Natural killer cell (primary cell): Measurements from ENCODE around the gene SPRY1. TPM values are rescaled to one million over a fixed set of nuclear protein-coding genes. Genes with fewer than 3 reads are reported as not detected.

Experiments used
- ATAC-seq, 3 donors: fragments of 150-1000 bp in 2 of 3; fragments of 200-7000 bp in 1 of 3; cut with Tn5 transposase; 1 replicate in 1 of 3; 2 replicates in 2 of 3; pipeline ENCODE4 v1.10.0; 2021; ENCODE audit warnings: mild to moderate bottlenecking in 2 of 3, moderate library complexity in 2 of 3
- DNase-seq, 2 donors: peaks; one replicate each; pipeline versions ENCODE4 v3.0.0 to v3.0.0-alpha.2; 2013 to 2021; ENCODE audit warnings: mixed read lengths in 1 of 2
- H3K27ac ChIP-seq: one replicate; pipeline ENCODE4 v1.5.1; 2013; ENCODE audit warnings: mild to moderate bottlenecking, low read length
- H3K27me3 ChIP-seq: one replicate; pipeline ENCODE4 v1.6.1; 2013; ENCODE audit warnings: low read length; ENCODE audit not compliant: control insufficient read depth, insufficient read depth
- H3K36me3 ChIP-seq: one replicate; pipeline ENCODE4 v1.6.1; 2013; ENCODE audit warnings: low read length; ENCODE audit not compliant: control insufficient read depth, insufficient read depth
- H3K4me1 ChIP-seq: one replicate; pipeline ENCODE4 v1.6.1; 2013; ENCODE audit warnings: low read length; ENCODE audit not compliant: control insufficient read depth, insufficient read depth
- H3K4me3 ChIP-seq: one replicate; pipeline ENCODE4 v1.5.1; 2013; ENCODE audit warnings: low read length
- H3K9me3 ChIP-seq: one replicate; pipeline ENCODE4 v1.6.1; 2013; ENCODE audit warnings: low read length; ENCODE audit not compliant: control insufficient read depth, insufficient read depth
- H3K27ac Mint-ChIP-seq, 2 donors: one replicate each; pipeline ENCODE4 v1.8.0; 2022; ENCODE audit warnings: mild to moderate bottlenecking in 2 of 2, mixed read lengths in 2 of 2, moderate library complexity in 1 of 2
- H3K27me3 Mint-ChIP-seq, 2 donors: one replicate each; pipeline ENCODE4 v1.8.0; 2022; ENCODE audit warnings: low read depth in 2 of 2, mixed read lengths in 2 of 2
- H3K36me3 Mint-ChIP-seq: one replicate; pipeline ENCODE4 v1.8.0; 2022; ENCODE audit warnings: mixed read lengths
- H3K4me1 Mint-ChIP-seq, 2 donors: one replicate each; pipeline ENCODE4 v1.8.0; 2022; ENCODE audit warnings: mixed read lengths in 2 of 2
- H3K4me3 Mint-ChIP-seq: one replicate; pipeline ENCODE4 v1.8.0; 2022; ENCODE audit warnings: mild to moderate bottlenecking, moderate library complexity, mixed read lengths
- H3K9me3 Mint-ChIP-seq, 2 donors: one replicate each; pipeline ENCODE4 v1.8.0; 2022; ENCODE audit warnings: mixed read lengths in 2 of 2
- CTCF ChIP-seq: fragments of 200-600 bp; IDR thresholded peaks from one replicate; pipeline ENCODE4 v1.8.0; 2022; ENCODE audit warnings: antibody characterized with exemption
- WGBS: methylation state at CpG from one replicate; pipeline ENCODE4 v1.1.7; 2013; ENCODE audit warnings: missing lambda C conversion rate; ENCODE audit not compliant: insufficient coverage; 5-methylcytosine and 5-hydroxymethylcytosine counted together
- intact Hi-C: fragments of 100-400 bp; cut with micrococcal nuclease; formaldehyde crosslinking; loops from one replicate; pipeline ENCODE4 v1.14.2; 2022
- total RNA-seq, 4 donors: library from RNA; stranded (reverse); fragments of 120-200 nt in 1 of 4; gene quantifications; one replicate each; pipeline versions ENCODE4 v1.2.3 to v1.2.4, GENCODE V29; 2013 to 2022

The SPRY1 gene
- total RNA-seq, 3 donors from 2014 or later (not counting 1 experiment from before 2014, with no cell fraction given): 8.7 to 9.8 (median 9.5) TPM

DNA sequence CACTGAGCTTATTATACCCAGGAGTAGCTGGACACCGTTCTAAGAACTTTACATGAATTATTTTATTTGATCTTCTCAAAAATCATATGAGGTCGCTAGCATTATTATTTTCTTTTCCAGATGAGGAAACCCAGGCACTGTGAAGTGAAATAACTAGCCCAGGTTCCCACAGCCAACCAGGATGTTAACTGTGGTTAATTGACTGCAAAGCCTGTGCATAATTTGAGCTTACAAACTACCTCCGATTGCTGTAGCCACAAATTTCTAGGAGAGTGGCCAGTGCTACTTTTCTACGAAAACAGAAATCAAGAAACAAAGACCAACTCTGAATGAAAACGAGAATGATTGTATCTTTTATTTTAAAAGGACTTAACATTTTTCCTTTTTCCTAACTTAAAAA lies 27.2 kb downstream of the SPRY1 start:
- no peak overlapping the region for H3K27ac ChIP-seq
- Mint-ChIP-seq H3K9me3 (no peaks in the 10 kb centered on the region), H3K4me3 (no peak overlapping the region), H3K27ac (no peak overlapping the region), H3K36me3 (peaks cover 8% of the 10 kb centered on the region), H3K4me1 (peaks cover under 1 to 12% of the 10 kb centered on the region in 2 donors), H3K27me3 (no peaks in the 10 kb centered on the region)
- intact Hi-C loops: no loop called here
- no peak overlapping the region for H3K4me3 ChIP-seq
- no peak for DNase-seq
- H3K4me1 ChIP-seq: peaks cover 5% of the 10 kb centered on the region
- TF ChIP-seq CTCF: no peak
- H3K36me3 ChIP-seq: no peaks in the 10 kb centered on the region
- no peaks in the 10 kb centered on the region for H3K9me3 ChIP-seq
- WGBS: 74% methylated on average over 3 of the region's 5 CpGs
- H3K27me3 ChIP-seq: no peaks in the 10 kb centered on the region
- ATAC-seq: no peak

DNA sequence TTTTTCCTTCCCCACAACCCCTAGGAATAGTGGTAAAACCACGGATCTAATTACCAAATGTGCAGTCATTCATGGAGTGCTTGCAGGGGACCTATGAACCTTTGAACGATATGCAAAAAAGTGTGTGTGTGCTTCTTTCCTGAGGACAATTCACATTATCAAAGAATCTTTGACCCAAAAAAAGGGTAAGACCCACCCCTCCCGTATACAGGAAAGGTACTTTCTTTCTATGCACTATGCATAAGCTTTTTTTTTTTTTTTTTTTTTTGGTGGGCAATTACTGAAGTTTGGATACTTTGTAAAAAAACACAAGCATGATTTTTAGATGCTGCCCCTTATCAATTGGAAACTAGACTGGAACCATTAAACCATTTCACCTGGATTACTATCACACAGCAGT lies 31.4 kb downstream of the SPRY1 start:
- WGBS: 86% methylated on average over 1 of the region's 3 CpGs
- no peak overlapping the region for H3K4me3 Mint-ChIP-seq
- no peak for ATAC-seq
- Histone ChIP-seq H3K36me3 (no peaks in the 10 kb centered on the region), H3K27me3 (no peaks in the 10 kb centered on the region), H3K9me3 (no peaks in the 10 kb centered on the region), H3K4me3 (no peak overlapping the region), H3K27ac (no peak overlapping the region), H3K4me1 (no peaks in the 10 kb centered on the region)
- no peak for DNase-seq
- intact Hi-C loops: no loop called here
- no peaks in the 10 kb centered on the region for H3K27me3 Mint-ChIP-seq
- H3K4me1 Mint-ChIP-seq: peaks cover 0 to 6% of the 10 kb centered on the region in 2 donors
- H3K27ac Mint-ChIP-seq: no peak overlapping the region
- H3K36me3 Mint-ChIP-seq: peaks cover 8% of the 10 kb centered on the region
- H3K9me3 Mint-ChIP-seq: no peaks in the 10 kb centered on the region
- TF ChIP-seq CTCF: no peak

DNA sequence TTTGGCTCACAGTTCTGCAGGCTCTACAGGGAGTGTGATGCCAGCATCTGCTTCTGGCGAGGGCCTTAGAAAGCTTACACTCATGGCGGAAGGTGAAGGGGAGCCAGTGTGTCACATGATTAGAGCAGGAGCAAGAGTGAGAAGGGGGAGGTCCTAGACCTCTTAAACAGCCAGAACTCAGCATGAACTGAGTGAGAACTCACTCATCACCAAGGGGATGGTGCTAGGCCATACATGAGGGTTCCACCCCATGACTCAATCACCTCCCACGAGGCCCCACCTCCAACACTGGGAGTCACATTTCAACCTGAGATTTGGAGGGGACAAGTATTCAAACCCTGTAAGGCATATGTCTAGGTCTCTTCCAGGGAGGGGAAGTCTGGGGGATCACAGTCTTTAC lies 33.4 kb downstream of the SPRY1 start:
- H3K36me3 Mint-ChIP-seq: peaks cover 8% of the 10 kb centered on the region
- Histone ChIP-seq H3K27ac (no peak overlapping the region), H3K4me1 (no peaks in the 10 kb centered on the region), H3K36me3 (no peaks in the 10 kb centered on the region), H3K4me3 (no peak overlapping the region), H3K9me3 (no peaks in the 10 kb centered on the region), H3K27me3 (no peaks in the 10 kb centered on the region)
- DNase-seq (no peak), ATAC-seq (no peak)
- intact Hi-C loops: no loop called here
- H3K27me3 Mint-ChIP-seq: no peaks in the 10 kb centered on the region
- H3K4me1 Mint-ChIP-seq: no peaks in the 10 kb centered on the region
- no peak overlapping the region for H3K4me3 Mint-ChIP-seq
- H3K9me3 Mint-ChIP-seq: no peaks in the 10 kb centered on the region
- no peak for TF ChIP-seq CTCF
- H3K27ac Mint-ChIP-seq: no peak overlapping the region
- 92% methylated on average over 3 of the region's 3 CpGs for WGBS

- H3K4me3 ChIP-seq: no peak overlapping the region
- no peaks in the 10 kb centered on the region for H3K4me1 Mint-ChIP-seq
- no peaks in the 10 kb centered on the region for H3K4me1 ChIP-seq
- 83% methylated on average over 1 of the region's 2 CpGs for WGBS
- no peak overlapping the region for H3K4me3 Mint-ChIP-seq
- no peaks in the 10 kb centered on the region for H3K27me3 Mint-ChIP-seq
- ATAC-seq: no peak
- H3K36me3 ChIP-seq: no peaks in the 10 kb centered on the region
- DNase-seq: no peak
- no peaks in the 10 kb centered on the region for H3K9me3 Mint-ChIP-seq
- no peak overlapping the region for H3K27ac Mint-ChIP-seq
- no peak for TF ChIP-seq CTCF
- intact Hi-C loops: no loop called here
- peaks cover 8% of the 10 kb centered on the region for H3K36me3 Mint-ChIP-seq
- no peaks in the 10 kb centered on the region for H3K9me3 ChIP-seq
- H3K27ac ChIP-seq: no peak overlapping the region
- no peaks in the 10 kb centered on the region for H3K27me3 ChIP-seq
Observed at GRCh38 chr4:123430501-123430900, 33.9 kb downstream of the SPRY1 start.
